Measurements from ENCODE around the gene PRDX4.
"Not testable (repeated sequence)": the region's sequence is repeated elsewhere in the genome, so short reads cannot be mapped to it uniquely, and the experiment has no call there.

Gene PRDX4

DNA sequence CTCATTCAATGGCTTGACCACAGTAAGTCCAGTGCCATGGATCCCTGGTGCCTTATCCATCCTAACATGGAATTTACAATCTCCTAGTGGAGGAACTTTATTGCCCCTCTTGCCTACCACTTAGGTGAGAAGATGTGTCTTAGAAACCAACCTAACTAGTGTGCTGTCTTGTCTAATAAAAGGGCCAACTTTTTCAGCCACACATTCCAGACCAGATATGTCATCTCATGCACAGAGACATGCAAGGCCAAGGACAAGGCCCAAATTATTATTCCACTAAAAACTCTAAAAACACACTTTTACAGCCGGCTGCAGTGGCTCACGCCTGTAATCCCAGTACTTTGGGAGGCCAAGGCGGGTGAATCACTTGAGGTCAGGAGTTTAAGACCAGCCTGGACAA lies 10.6 kb upstream of the PRDX4 start:
- no peak for DNase-seq
- Histone ChIP-seq H3K9me3 (no peaks in the 10 kb centered on the region), H3K4me3 (ENCODE audit: low read depth, low read length) (no peak overlapping the region), H3K4me1 (no peaks in the 10 kb centered on the region), H3K27me3 (no peaks in the 10 kb centered on the region), H3K36me3 (no peaks in the 10 kb centered on the region)
- TF ChIP-seq, protein P1, sequence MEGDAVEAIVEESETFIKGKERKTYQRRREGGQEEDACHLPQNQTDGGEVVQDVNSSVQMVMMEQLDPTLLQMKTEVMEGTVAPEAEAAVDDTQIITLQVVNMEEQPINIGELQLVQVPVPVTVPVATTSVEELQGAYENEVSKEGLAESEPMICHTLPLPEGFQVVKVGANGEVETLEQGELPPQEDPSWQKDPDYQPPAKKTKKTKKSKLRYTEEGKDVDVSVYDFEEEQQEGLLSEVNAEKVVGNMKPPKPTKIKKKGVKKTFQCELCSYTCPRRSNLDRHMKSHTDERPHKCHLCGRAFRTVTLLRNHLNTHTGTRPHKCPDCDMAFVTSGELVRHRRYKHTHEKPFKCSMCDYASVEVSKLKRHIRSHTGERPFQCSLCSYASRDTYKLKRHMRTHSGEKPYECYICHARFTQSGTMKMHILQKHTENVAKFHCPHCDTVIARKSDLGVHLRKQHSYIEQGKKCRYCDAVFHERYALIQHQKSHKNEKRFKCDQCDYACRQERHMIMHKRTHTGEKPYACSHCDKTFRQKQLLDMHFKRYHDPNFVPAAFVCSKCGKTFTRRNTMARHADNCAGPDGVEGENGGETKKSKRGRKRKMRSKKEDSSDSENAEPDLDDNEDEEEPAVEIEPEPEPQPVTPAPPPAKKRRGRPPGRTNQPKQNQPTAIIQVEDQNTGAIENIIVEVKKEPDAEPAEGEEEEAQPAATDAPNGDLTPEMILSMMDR (IDR thresholded peaks at IDR 0.05; ENCODE audit: low read depth, low read length), result no peak

DNA sequence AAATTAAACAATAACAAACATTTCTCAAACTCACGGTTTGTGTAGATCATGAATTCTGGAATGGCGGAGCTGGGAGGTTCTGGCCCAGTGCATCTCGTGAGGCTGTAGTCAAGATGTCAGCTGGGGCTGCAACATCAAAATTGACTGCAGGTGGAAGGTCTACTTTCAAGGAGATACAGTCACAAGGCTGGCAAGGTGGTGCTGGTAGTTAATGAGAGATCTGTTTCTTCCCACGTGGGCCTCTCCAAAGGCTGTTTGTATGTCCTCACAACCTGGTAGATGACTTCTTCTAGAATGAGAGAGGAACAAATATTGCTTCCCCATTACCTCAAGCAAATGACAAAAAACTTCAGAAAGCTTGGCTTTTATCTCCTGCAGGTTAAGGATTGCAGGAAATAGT lies 8.0 kb upstream of the PRDX4 start:
- H3K4me3 ChIP-seq (ENCODE audit: low read depth, low read length), result no peak overlapping the region
- DNase-seq, result no peak
- no peaks in the 10 kb centered on the region for H3K27me3 ChIP-seq
- no peaks in the 10 kb centered on the region for H3K36me3 ChIP-seq
- TF ChIP-seq, protein P1 (IDR thresholded peaks at IDR 0.05; ENCODE audit: low read depth, low read length), result no peak
- H3K4me1 ChIP-seq, result no peaks in the 10 kb centered on the region
- H3K9me3 ChIP-seq, result no peaks in the 10 kb centered on the region

DNA sequence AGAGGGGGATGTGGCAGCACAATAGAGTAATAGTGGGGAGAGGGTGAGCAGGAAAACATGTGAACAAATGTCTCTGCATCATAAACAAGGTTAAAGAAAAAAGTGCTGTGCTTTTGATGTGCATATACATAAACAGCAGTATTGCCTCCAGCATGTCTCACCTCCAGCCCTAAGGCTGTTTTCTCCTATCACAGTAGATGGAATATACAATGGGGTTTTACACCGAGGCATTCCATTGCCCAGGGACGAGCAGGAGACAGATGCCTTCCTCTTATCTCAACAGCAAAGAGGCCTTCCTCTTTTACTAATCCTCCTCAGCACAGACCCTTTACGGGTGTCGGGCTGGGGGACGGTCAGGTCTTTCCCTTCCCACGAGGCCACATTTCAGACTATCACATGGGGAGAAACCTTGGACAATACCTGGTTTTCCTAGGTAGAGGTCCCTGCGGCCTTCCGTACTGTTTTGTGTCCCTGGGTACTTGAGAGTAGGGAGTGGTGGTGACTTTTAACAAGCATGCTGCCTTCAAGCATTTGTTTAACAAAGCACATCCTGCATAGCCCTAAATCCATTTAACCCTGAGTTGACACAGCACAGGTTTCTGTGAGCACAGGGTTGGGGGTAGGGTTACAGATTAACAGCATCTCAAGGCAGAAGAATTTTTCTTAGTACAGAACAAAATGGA lies 7.1 kb upstream of the PRDX4 start:
- not testable (repeated sequence) for H3K4me1 ChIP-seq; H3K4me3 ChIP-seq (ENCODE audit: low read depth, low read length); H3K27me3 ChIP-seq; DNase-seq; H3K9me3 ChIP-seq; H3K36me3 ChIP-seq

DNA sequence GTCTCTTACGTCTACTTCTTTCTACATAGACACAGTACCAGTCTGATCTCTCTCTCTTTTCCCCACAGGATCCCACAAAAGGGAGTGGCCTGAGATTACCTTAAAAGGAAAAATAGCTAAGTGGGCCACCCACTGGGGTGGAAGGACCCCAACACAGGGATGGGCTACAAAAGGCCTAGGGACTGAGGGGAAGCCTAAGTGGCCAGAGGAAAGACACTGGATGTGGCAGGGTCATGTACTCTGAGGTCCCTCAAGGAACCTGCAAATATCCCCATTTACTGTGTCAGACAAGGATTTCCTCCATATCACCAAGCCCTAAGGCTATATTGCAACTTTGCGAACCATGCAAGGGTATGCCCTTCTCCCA lies 6.5 kb upstream of the PRDX4 start:
- no peak overlapping the region for H3K4me3 ChIP-seq (ENCODE audit: low read depth, low read length)

DNA sequence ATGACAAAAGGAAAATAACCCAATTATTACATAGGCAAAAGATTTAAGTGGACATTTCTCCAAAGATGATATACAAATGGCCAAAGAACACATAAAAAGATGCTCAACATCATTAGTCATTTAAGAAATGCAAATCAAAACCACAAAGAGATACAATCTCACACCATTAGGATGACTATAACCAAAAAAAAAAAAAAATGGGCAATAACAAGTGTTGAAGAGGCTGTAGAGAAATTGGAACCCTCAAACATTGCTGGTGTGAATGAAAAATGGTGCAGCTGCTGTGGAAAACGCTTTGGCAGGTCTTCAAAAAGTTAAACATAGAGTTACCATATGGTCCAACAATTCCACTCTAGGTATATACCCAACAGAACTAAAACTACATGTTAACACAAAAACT lies 5.6 kb upstream of the PRDX4 start:
- no peak for DNase-seq
- Histone ChIP-seq H3K36me3 (no peaks in the 10 kb centered on the region), H3K4me3 (ENCODE audit: low read depth, low read length) (no peak overlapping the region), H3K27me3 (no peaks in the 10 kb centered on the region), H3K4me1 (peaks cover 1% of the 10 kb centered on the region; the same call in 1 of the 2 replicates), H3K9me3 (no peaks in the 10 kb centered on the region)
- TF ChIP-seq, protein P1 (IDR thresholded peaks at IDR 0.05; ENCODE audit: low read depth, low read length), result no peak

More for the DNA sequence above, 6.5 kb upstream of the PRDX4 start:
- Histone ChIP-seq H3K4me1 (no peaks in the 10 kb centered on the region), H3K27me3 (no peaks in the 10 kb centered on the region), H3K36me3 (no peaks in the 10 kb centered on the region), H3K9me3 (no peaks in the 10 kb centered on the region)
- TF ChIP-seq, protein P1 (IDR thresholded peaks at IDR 0.05; ENCODE audit: low read depth, low read length), result no peak
- no peak for DNase-seq

DNA sequence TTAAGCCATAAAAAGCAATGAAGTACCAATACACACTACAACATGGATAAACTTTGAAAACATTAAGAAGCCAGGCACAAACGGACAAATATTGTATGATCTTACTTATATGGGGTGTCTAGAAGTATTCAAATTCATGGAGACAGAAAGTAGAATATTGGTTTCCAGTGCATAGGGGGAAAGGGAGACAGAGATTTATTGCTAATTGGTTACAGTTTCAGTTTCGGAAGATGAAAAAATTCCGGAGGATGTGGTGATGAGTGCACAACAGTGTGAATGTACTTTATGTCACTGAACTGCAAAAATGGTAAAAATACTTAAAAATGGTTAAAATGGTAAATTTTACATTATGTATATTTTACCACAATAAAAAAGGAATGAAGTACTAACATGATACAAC lies 5.1 kb upstream of the PRDX4 start:
- Histone ChIP-seq H3K4me3 (ENCODE audit: low read depth, low read length) (no peak overlapping the region), H3K9me3 (no peaks in the 10 kb centered on the region), H3K4me1 (peaks cover 5% of the 10 kb centered on the region; the same call in 1 of the 2 replicates), H3K36me3 (no peaks in the 10 kb centered on the region), H3K27me3 (no peaks in the 10 kb centered on the region)
- TF ChIP-seq, protein P1 (IDR thresholded peaks at IDR 0.05; ENCODE audit: low read depth, low read length), result no peak
- DNase-seq, result no peak
